Adrenal gland (tissue), 12 donors: ENCODE measurements around the gene BRIP1. TPM values are rescaled to one million over a fixed set of nuclear protein-coding genes. Genes with fewer than 3 reads are reported as not detected.

Experiments used
- DNase-seq, 7 donors: peaks; one replicate each; pipeline ENCODE4 v3.0.0-alpha.2; 2019 to 2020
- H3K27ac ChIP-seq, 5 donors: fragments of 200-600 bp; sonication (generic) in 4 of 5; 1 replicate in 3 of 5; 2 replicates in 2 of 5; pipeline versions ENCODE4 v1.5.1 to v1.8.0; 2016 to 2020; ENCODE audit warnings: mild to moderate bottlenecking in 1 of 5
- H3K27me3 ChIP-seq: fragments of 200-600 bp; 2 replicates; pipeline ENCODE4 v1.8.0; 2021
- H3K36me3 ChIP-seq, 2 donors: fragments of 200-600 bp; replicated peaks in 1 of 2; 1 replicate in 1 of 2; 2 replicates in 1 of 2; pipeline versions ENCODE4 v1.5.1 to v1.8.0; 2018 to 2022
- H3K4me1 ChIP-seq, 2 donors: fragments of 200-600 bp; replicated peaks in 1 of 2; 1 replicate in 1 of 2; 2 replicates in 1 of 2; pipeline versions ENCODE4 v1.5.1 to v1.8.0; 2018 to 2021
- H3K4me3 ChIP-seq, 4 donors: fragments of 200-600 bp; sonication (generic) in 3 of 4; one replicate each; pipeline ENCODE4 v1.5.1; 2016 to 2018
- H3K9me3 ChIP-seq, 3 donors: fragments of 200-600 bp; sonication (generic) in 1 of 3; replicated peaks in 1 of 3; 1 replicate in 2 of 3; 2 replicates in 1 of 3; pipeline versions ENCODE4 v1.5.1 to v1.8.0; 2016 to 2021
- POLR2A ChIP-seq, 2 donors: fragments of 450-650 bp; IDR thresholded peaks; one replicate each; pipeline ENCODE4 v1.6.1; 2017; ENCODE audit warnings: antibody characterized with exemption in 2 of 2, mild to moderate bottlenecking in 2 of 2, moderate library complexity in 1 of 2
- WGBS, 4 donors: extraction: QIAGEN DNeasy Blood & Tissue Kit in 2 of 4; methylation state at CpG; one replicate each; pipeline versions ENCODE4 v1.1.5 to v1.1.7; 2013 to 2017; 5-methylcytosine and 5-hydroxymethylcytosine counted together
- intact Hi-C, 2 donors: fragments of 100-400 bp; cut with DNase I; formaldehyde crosslinking; loops; one replicate each; pipeline versions ENCODE4 v1.14.1 to v1.15.0; 2022 to 2023
- polyA plus RNA-seq, 3 donors: library from polyadenylated mRNA; stranded (reverse); fragments of 200-250 nt in 2 of 3; fragments of 350-450 nt in 1 of 3; fragmentation: Illumina TruSeq in 1 of 3; extraction: RNeasy Lipid Tissue Mini Kit (QIAGEN cat#74804) in 1 of 3; gene quantifications; one replicate each; pipeline ENCODE4 v1.2.3, GENCODE V29; 2013 to 2014
- total RNA-seq, 9 donors: library from RNA; depleted of rRNA in 4 of 9; stranded (reverse); fragments of >200 nt in 4 of 9; fragments of 120-200 nt in 1 of 9; fragmentation: NEBNext Ultra II Directional in 1 of 9; extraction: Animal tissue kit (Norgen Biotek cat#: 25700) in 1 of 9; gene quantifications; one replicate each; pipeline versions ENCODE4 v1.1.0 to v1.2.4, GENCODE V29; 2013 to 2023
- TF ChIP-seq, protein P1 (sequence below), 6 experiments: fragments of 450-650 bp in 4 of 6; fragments of 200-600 bp in 2 of 6; sonication (generic) in 1 of 6; IDR thresholded peaks; 1 replicate in 5 of 6; 2 replicates in 1 of 6; pipeline versions ENCODE4 v1.5.1 to v1.8.0; 2016 to 2021; ENCODE audit warnings: antibody characterized with exemption in 6 of 6, mild to moderate bottlenecking in 2 of 6, moderate library complexity in 1 of 6
- donor health status: healthy with polysubstance abuse.
- donor health status: Bipolar disorder and iron deficiency.
- donor health status: DM: yes; HTN: yes; CAD: no.
- donor health status: DM: no; HTN: no; CAD: no.
- donor health status: DM: no; HTN: no; CAD: no.
- donor health status: DM: yes; HTN: yes; CAD: no.

BRIP1 gene
- total and polyA plus RNA-seq, 12 donors: 0.06 to 6.9 (median 0.46) TPM

DNA sequence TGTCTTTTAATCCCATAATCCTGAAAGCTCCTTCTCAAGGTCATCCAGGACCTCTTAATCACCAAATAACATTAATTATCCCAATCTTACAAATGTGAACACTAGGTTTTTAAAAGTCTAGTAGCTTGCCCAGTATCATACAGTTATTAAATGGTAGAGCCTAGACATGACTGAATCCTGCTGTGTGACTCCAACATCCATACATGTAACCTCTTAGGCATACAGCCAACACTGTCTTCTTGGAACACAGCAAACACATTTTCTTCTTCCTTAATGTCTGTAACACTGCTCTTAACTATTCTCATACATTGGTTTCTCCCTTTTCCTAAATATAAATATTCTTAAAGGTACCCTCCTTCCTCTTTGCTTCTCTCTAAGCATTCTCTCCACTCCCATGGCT, 13.7 kb downstream of the BRIP1 start:
- H3K4me1 ChIP-seq: no peaks in the 10 kb centered on the region
- DNase-seq: no peak
- no peaks in the 10 kb centered on the region for H3K36me3 ChIP-seq
- intact Hi-C loops: loop anchor here in 1 of 2 donors (10.0 kb wide), 1 partner anchor 215 kb away; no protein-coding TSS in a partner anchor
- TF ChIP-seq POLR2A (IDR thresholded peaks at IDR 0.05): no peak
- TF ChIP-seq, protein P1, sequence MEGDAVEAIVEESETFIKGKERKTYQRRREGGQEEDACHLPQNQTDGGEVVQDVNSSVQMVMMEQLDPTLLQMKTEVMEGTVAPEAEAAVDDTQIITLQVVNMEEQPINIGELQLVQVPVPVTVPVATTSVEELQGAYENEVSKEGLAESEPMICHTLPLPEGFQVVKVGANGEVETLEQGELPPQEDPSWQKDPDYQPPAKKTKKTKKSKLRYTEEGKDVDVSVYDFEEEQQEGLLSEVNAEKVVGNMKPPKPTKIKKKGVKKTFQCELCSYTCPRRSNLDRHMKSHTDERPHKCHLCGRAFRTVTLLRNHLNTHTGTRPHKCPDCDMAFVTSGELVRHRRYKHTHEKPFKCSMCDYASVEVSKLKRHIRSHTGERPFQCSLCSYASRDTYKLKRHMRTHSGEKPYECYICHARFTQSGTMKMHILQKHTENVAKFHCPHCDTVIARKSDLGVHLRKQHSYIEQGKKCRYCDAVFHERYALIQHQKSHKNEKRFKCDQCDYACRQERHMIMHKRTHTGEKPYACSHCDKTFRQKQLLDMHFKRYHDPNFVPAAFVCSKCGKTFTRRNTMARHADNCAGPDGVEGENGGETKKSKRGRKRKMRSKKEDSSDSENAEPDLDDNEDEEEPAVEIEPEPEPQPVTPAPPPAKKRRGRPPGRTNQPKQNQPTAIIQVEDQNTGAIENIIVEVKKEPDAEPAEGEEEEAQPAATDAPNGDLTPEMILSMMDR (IDR thresholded peaks at IDR 0.05): no peak
- H3K27ac ChIP-seq: no peak overlapping the region
- no peak overlapping the region for H3K4me3 ChIP-seq
- H3K27me3 ChIP-seq: no peaks in the 10 kb centered on the region
- H3K9me3 ChIP-seq: no peaks in the 10 kb centered on the region

DNA sequence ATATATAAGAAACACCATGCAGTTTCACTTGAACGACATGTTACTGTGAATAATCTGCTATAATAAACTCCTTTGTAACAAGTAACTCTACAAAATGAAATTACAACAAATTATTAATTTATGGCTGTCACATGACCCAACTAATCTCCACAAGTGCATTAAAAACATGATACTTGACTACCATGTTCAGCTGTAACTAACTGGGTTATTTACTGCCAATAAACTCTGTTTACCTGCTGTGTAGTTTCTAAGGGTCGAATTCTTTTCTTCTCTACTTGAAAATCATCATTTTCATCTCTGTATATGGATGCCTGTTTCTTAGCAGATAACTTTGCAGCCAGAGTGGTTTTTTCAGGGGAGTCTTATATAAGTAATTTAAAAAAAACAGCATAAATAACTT, 14.4 kb downstream of the BRIP1 start:
- H3K9me3 ChIP-seq: no peaks in the 10 kb centered on the region
- no peak for DNase-seq
- WGBS, 4 donors: 82 to 91% (median 87%) methylated on average over 2 of the region's 2 CpGs
- H3K4me1 ChIP-seq: no peaks in the 10 kb centered on the region
- no peak overlapping the region for H3K4me3 ChIP-seq
- H3K27ac ChIP-seq: no peak overlapping the region
- no peaks in the 10 kb centered on the region for H3K27me3 ChIP-seq
- intact Hi-C loops: loop anchor here in 1 of 2 donors (10.0 kb wide), 1 partner anchor 214 kb away; no protein-coding TSS in a partner anchor
- TF ChIP-seq, protein P1 (IDR thresholded peaks at IDR 0.05): no peak
- TF ChIP-seq POLR2A (IDR thresholded peaks at IDR 0.05): no peak
- no peaks in the 10 kb centered on the region for H3K36me3 ChIP-seq

- Histone ChIP-seq H3K27me3 (no peaks in the 10 kb centered on the region), H3K9me3 (no peaks in the 10 kb centered on the region), H3K27ac (no peak overlapping the region), H3K4me1 (no peaks in the 10 kb centered on the region), H3K4me3 (no peak overlapping the region), H3K36me3 (no peaks in the 10 kb centered on the region)
- TF ChIP-seq POLR2A (IDR thresholded peaks at IDR 0.05): no peak
- TF ChIP-seq, protein P1 (IDR thresholded peaks at IDR 0.05): no peak
- WGBS, 4 donors: 88 to 96% (median 93%) methylated on average over 2 of the region's 2 CpGs
- no peak for DNase-seq
- intact Hi-C loops: loop anchor here in 1 of 2 donors (10.0 kb wide), 1 partner anchor 213 kb away; no protein-coding TSS in a partner anchor
Observed at GRCh38 chr17:61848247-61848646, 15.1 kb downstream of the BRIP1 start.

DNA sequence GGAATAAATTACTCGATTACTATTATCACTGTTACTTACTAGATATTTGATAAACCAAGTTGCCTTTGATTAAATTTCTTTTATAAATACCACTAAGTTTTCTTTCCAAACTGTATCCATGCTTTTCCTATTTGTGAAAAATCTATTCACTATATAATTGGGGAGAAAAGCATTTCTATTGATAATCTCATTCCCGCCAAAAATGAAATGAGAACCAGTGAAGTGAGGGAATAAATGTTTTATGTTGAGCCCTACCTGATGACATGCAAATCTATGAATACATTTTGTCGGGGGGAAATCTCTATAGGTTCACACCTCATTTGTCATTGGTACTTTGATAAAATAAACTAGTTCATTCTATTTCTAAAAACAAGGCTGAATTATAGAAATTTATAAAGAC, 15.7 kb downstream of the BRIP1 start:
- Histone ChIP-seq H3K4me3 (no peak overlapping the region), H3K4me1 (no peaks in the 10 kb centered on the region), H3K27ac (no peak overlapping the region), H3K36me3 (no peaks in the 10 kb centered on the region), H3K9me3 (no peaks in the 10 kb centered on the region), H3K27me3 (no peaks in the 10 kb centered on the region)
- intact Hi-C loops: loop anchor here in 1 of 2 donors (10.0 kb wide), 1 partner anchor 213 kb away; no protein-coding TSS in a partner anchor
- 95 to 98% (median 97%) methylated on average over 3 of the region's 3 CpGs for WGBS, 4 donors
- TF ChIP-seq POLR2A (IDR thresholded peaks at IDR 0.05): no peak
- TF ChIP-seq, protein P1 (IDR thresholded peaks at IDR 0.05): no peak
- no peak for DNase-seq
